Measurements from ENCODE around the gene TTC33. TPM values are rescaled to one million over a fixed set of nuclear protein-coding genes. Genes with fewer than 3 reads are reported as not detected.

TTC33 gene
- total RNA-seq, 4 donors from 2014 or later, result 6.4 to 67.3 (median 17.4) TPM

DNA sequence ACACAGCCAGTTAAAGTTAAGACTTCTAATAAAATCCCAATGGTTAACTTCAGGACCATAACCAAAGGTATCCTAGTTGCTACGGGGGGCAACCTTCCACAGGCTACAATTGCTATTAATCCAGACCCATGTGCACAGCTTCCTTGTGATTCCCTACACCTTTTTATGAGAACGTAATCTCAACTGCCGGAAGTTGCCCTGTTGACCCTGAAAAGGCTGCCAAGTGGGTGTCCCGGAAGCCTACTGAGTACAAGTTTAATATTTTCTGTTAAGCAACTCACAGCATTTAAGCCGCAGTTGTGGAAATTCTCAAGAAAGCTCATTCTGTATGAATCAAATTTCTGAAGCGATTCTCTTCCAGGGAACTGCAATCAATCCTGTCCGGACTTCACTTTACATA is 124.5 kb downstream of the TTC33 start:
- no peak for TF ChIP-seq POLR2A (IDR thresholded peaks at IDR 0.05)
- TF ChIP-seq EP300 (IDR thresholded peaks at IDR 0.05; ENCODE audit: low read depth), result peak; percentile 26
- Histone ChIP-seq H3K9me3 (no peaks in the 10 kb centered on the region), H3K4me1 (peaks cover 0 to 4% (median 1%) of the 10 kb centered on the region in 4 donors), H3K27me3 (no peaks in the 10 kb centered on the region), H3K27ac (no peak overlapping the region), H3K4me3 (no peak overlapping the region), H3K36me3 (no peaks in the 10 kb centered on the region)
- DNase-seq, result peak; percentile 42
- WGBS, 2 donors (ENCODE audit: low coverage in 1 of 2), result 50 to 58% methylated on average over 4 to 7 of the region's 7 CpGs
- in situ Hi-C loops (cut with MboI; ENCODE audit: low pct_ligation_motif_present in 1 of 4, low pct_unique_long_range_greater_than_20kb in 1 of 4, low sequenced_read_pairs in 3 of 4) (no loop called here), intact Hi-C loops (cut with DNase I; ENCODE audit: low total_unique reads) (no loop called here)

DNA sequence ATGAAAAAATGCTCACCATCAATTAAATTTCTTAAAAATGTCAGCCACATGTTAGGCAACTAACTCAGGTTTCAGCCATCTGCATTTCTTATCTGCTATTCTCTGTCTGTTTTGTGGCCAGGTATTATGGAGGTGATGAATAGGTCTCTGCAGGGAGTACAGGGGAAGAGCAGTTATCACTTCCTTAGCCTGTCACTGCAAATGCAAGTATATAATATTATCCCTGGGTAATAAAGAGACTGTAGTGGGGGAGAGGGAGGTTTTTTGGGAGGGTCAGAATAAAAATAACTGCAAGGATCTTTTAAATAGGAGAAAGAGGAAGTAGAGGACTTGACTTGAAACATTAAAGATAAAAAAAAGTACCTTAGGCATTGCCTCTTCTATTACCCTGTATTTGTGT is 125.6 kb downstream of the TTC33 start:
- H3K9me3 ChIP-seq, result no peaks in the 10 kb centered on the region
- H3K27ac ChIP-seq, result no peak overlapping the region

DNA sequence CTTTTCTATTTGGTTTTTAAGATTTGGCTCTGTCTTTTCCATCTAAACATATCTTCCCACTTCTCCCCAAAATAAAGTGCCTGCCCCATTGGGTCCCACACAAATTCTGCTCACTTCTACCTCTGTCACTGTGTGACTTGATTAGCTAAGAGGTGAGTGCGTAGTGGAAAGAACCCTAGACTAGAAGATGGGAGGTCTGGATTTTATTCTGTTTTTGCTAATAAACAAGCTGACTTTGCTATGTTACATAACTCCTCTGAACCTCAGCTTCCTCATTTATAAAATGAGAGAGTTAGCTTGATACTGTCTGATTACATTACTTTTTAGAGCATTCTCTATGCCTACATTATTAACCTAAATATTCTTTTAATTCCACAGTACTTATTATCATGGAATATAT is 127.4 kb downstream of the TTC33 start:
- Histone ChIP-seq H3K4me1 (peaks cover 0 to 8% (median 2%) of the 10 kb centered on the region in 4 donors), H3K9me3 (no peaks in the 10 kb centered on the region), H3K27ac (no peak overlapping the region), H3K27me3 (no peaks in the 10 kb centered on the region), H3K4me3 (no peak overlapping the region), H3K36me3 (no peaks in the 10 kb centered on the region)
- intact Hi-C loops (cut with DNase I; ENCODE audit: low total_unique reads), result no loop called here
- in situ Hi-C loops (cut with MboI; ENCODE audit: low pct_ligation_motif_present in 1 of 4, low pct_unique_long_range_greater_than_20kb in 1 of 4, low sequenced_read_pairs in 3 of 4), result no loop called here
- DNase-seq, result no peak
- no peak for TF ChIP-seq POLR2A (IDR thresholded peaks at IDR 0.05)
- TF ChIP-seq, protein P1, sequence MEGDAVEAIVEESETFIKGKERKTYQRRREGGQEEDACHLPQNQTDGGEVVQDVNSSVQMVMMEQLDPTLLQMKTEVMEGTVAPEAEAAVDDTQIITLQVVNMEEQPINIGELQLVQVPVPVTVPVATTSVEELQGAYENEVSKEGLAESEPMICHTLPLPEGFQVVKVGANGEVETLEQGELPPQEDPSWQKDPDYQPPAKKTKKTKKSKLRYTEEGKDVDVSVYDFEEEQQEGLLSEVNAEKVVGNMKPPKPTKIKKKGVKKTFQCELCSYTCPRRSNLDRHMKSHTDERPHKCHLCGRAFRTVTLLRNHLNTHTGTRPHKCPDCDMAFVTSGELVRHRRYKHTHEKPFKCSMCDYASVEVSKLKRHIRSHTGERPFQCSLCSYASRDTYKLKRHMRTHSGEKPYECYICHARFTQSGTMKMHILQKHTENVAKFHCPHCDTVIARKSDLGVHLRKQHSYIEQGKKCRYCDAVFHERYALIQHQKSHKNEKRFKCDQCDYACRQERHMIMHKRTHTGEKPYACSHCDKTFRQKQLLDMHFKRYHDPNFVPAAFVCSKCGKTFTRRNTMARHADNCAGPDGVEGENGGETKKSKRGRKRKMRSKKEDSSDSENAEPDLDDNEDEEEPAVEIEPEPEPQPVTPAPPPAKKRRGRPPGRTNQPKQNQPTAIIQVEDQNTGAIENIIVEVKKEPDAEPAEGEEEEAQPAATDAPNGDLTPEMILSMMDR (IDR thresholded peaks at IDR 0.05), result no peak
- no peak for TF ChIP-seq EP300 (IDR thresholded peaks at IDR 0.05; ENCODE audit: low read depth)
- no peak for TF ChIP-seq POLR2AphosphoS5 (IDR thresholded peaks at IDR 0.05)
- WGBS, 2 donors (ENCODE audit: low coverage in 1 of 2), result 56 to 78% methylated on average over 1 of the region's 1 CpG

More for the DNA sequence above, 125.6 kb downstream of the TTC33 start:
- peaks cover 0 to 4% (median 1%) of the 10 kb centered on the region in 4 donors for H3K4me1 ChIP-seq
- no peaks in the 10 kb centered on the region for H3K27me3 ChIP-seq
- intact Hi-C loops (cut with DNase I; ENCODE audit: low total_unique reads), result no loop called here
- H3K4me3 ChIP-seq, result no peak overlapping the region
- TF ChIP-seq EP300 (IDR thresholded peaks at IDR 0.05; ENCODE audit: low read depth) (no peak), POLR2A (IDR thresholded peaks at IDR 0.05) (no peak), POLR2AphosphoS5 (IDR thresholded peaks at IDR 0.05) (no peak)
- TF ChIP-seq, protein P1 (IDR thresholded peaks at IDR 0.05), result no peak
- no peaks in the 10 kb centered on the region for H3K36me3 ChIP-seq
- in situ Hi-C loops (cut with MboI; ENCODE audit: low pct_ligation_motif_present in 1 of 4, low pct_unique_long_range_greater_than_20kb in 1 of 4, low sequenced_read_pairs in 3 of 4), result no loop called here
- no peak for DNase-seq

DNA sequence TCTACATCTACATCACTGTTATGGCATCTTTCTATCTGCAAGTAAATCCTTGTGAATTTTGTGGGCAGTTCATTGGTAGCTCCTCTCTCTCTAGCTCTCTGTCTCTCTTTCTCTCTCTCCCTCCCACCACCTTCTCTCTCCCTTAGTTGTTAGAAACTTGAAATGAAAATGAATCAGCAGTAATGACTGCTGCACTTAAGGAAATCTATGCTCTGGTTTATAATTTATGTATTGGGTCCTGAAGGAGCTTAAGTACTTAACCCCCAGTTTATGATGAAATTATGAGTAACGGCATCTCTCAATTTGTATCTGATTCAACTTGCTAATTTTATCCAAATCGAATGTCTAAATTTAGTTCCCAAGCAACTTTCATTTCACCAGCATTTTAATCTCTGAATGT is 128.1 kb downstream of the TTC33 start:
- no peak overlapping the region for H3K4me3 ChIP-seq
- H3K27ac ChIP-seq, result no peak overlapping the region
- H3K27me3 ChIP-seq, result no peaks in the 10 kb centered on the region
- H3K9me3 ChIP-seq, result no peaks in the 10 kb centered on the region
- no peak for DNase-seq
- H3K4me1 ChIP-seq, result peaks cover 0 to 15% (median 2%) of the 10 kb centered on the region in 4 donors
- no peaks in the 10 kb centered on the region for H3K36me3 ChIP-seq
- no peak for TF ChIP-seq POLR2A (IDR thresholded peaks at IDR 0.05)
- TF ChIP-seq, protein P1 (IDR thresholded peaks at IDR 0.05), result no peak
- no peak for TF ChIP-seq EP300 (IDR thresholded peaks at IDR 0.05; ENCODE audit: low read depth)
- no peak for TF ChIP-seq POLR2AphosphoS5 (IDR thresholded peaks at IDR 0.05)
- in situ Hi-C loops (cut with MboI; ENCODE audit: low pct_ligation_motif_present in 1 of 4, low pct_unique_long_range_greater_than_20kb in 1 of 4, low sequenced_read_pairs in 3 of 4) (no loop called here), intact Hi-C loops (cut with DNase I; ENCODE audit: low total_unique reads) (no loop called here)
- 72 to 76% methylated on average over 2 of the region's 2 CpGs for WGBS, 2 donors (ENCODE audit: low coverage in 1 of 2)

DNA sequence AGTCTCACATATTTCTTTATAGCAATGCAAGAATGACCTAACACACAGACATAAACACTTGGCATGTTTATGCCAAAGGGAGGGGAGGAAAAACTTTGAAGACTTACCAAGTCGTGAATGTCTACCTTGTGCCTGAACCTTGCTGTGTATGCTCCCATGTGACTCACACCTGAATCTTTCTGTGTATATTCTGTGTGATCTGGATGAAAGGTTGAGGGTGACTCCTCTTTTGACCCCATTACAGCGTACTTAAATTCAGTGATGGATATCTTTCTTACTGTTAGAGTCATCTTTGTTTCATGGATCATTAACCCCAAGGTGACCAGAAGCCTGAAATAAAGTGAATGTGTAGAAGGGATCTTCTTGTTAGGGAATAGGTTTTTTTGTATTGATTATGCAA is 129.0 kb downstream of the TTC33 start:
- in situ Hi-C loops (cut with MboI; ENCODE audit: low pct_ligation_motif_present in 1 of 4, low pct_unique_long_range_greater_than_20kb in 1 of 4, low sequenced_read_pairs in 3 of 4) (no loop called here), intact Hi-C loops (cut with DNase I; ENCODE audit: low total_unique reads) (no loop called here)
- DNase-seq, result no peak
- Histone ChIP-seq H3K27me3 (no peaks in the 10 kb centered on the region), H3K36me3 (no peaks in the 10 kb centered on the region), H3K4me1 (peaks cover 0 to 16% (median 2%) of the 10 kb centered on the region in 4 donors), H3K9me3 (no peaks in the 10 kb centered on the region), H3K27ac (no peak overlapping the region), H3K4me3 (no peak overlapping the region)
- TF ChIP-seq POLR2AphosphoS5 (IDR thresholded peaks at IDR 0.05) (no peak), EP300 (IDR thresholded peaks at IDR 0.05; ENCODE audit: low read depth) (no peak), POLR2A (IDR thresholded peaks at IDR 0.05) (no peak)
- TF ChIP-seq, protein P1 (IDR thresholded peaks at IDR 0.05), result no peak
- 57 to 72% methylated on average over 2 of the region's 2 CpGs for WGBS, 2 donors (ENCODE audit: low coverage in 1 of 2)
